Adrenal gland (tissue), 19 donors: ENCODE data around the gene ATXN10. TPM values are rescaled to one million over a fixed set of nuclear protein-coding genes. Genes with fewer than 3 reads are reported as not detected.
"Not testable (repeated sequence)": the region's sequence is repeated elsewhere in the genome, so short reads cannot be mapped to it uniquely, and the experiment has no call there.

Experiments used
- DNase-seq, 7 donors: peaks; one replicate each; pipeline ENCODE4 v3.0.0-alpha.2; 2019 to 2020
- H3K27ac ChIP-seq, 5 donors: fragments of 200-600 bp; sonication (generic) in 4 of 5; 1 replicate in 3 of 5; 2 replicates in 2 of 5; pipeline versions ENCODE4 v1.5.1 to v1.8.0; 2016 to 2020; ENCODE audit warnings: mild to moderate bottlenecking in 1 of 5
- H3K27me3 ChIP-seq: fragments of 200-600 bp; 2 replicates; pipeline ENCODE4 v1.8.0; 2021
- H3K36me3 ChIP-seq, 2 donors: fragments of 200-600 bp; replicated peaks in 1 of 2; 1 replicate in 1 of 2; 2 replicates in 1 of 2; pipeline versions ENCODE4 v1.5.1 to v1.8.0; 2018 to 2022
- H3K4me1 ChIP-seq, 2 donors: fragments of 200-600 bp; replicated peaks in 1 of 2; 1 replicate in 1 of 2; 2 replicates in 1 of 2; pipeline versions ENCODE4 v1.5.1 to v1.8.0; 2018 to 2021
- H3K4me3 ChIP-seq, 4 donors: fragments of 200-600 bp; sonication (generic) in 3 of 4; one replicate each; pipeline ENCODE4 v1.5.1; 2016 to 2018
- H3K9me3 ChIP-seq, 3 donors: fragments of 200-600 bp; sonication (generic) in 1 of 3; replicated peaks in 1 of 3; 1 replicate in 2 of 3; 2 replicates in 1 of 3; pipeline versions ENCODE4 v1.5.1 to v1.8.0; 2016 to 2021
- POLR2A ChIP-seq, 2 donors: fragments of 450-650 bp; IDR thresholded peaks; one replicate each; pipeline ENCODE4 v1.6.1; 2017; ENCODE audit warnings: antibody characterized with exemption in 2 of 2, mild to moderate bottlenecking in 2 of 2, moderate library complexity in 1 of 2
- WGBS, 4 donors: extraction: QIAGEN DNeasy Blood & Tissue Kit in 2 of 4; methylation state at CpG; one replicate each; pipeline versions ENCODE4 v1.1.5 to v1.1.7; 2013 to 2017; 5-methylcytosine and 5-hydroxymethylcytosine counted together
- intact Hi-C, 2 donors: fragments of 100-400 bp; cut with DNase I; formaldehyde crosslinking; loops; one replicate each; pipeline versions ENCODE4 v1.14.1 to v1.15.0; 2022 to 2023
- long read RNA-seq, 10 donors: library from polyadenylated mRNA in 3 of 10; unstranded in 2 of 10; stranded (forward) in 1 of 10; transcript quantifications; one replicate each; pipeline ENCODE4 v2.0.0 and lab custom pipeline, GENCODE V29; 2021 to 2026
- polyA plus RNA-seq, 3 donors: library from polyadenylated mRNA; stranded (reverse); fragments of 200-250 nt in 2 of 3; fragments of 350-450 nt in 1 of 3; fragmentation: Illumina TruSeq in 1 of 3; extraction: RNeasy Lipid Tissue Mini Kit (QIAGEN cat#74804) in 1 of 3; gene quantifications; one replicate each; pipeline ENCODE4 v1.2.3, GENCODE V29; 2013 to 2014
- total RNA-seq, 9 donors: library from RNA; depleted of rRNA in 4 of 9; stranded (reverse); fragments of >200 nt in 4 of 9; fragments of 120-200 nt in 1 of 9; fragmentation: NEBNext Ultra II Directional in 1 of 9; extraction: Animal tissue kit (Norgen Biotek cat#: 25700) in 1 of 9; gene quantifications; one replicate each; pipeline versions ENCODE4 v1.1.0 to v1.2.4, GENCODE V29; 2013 to 2023
- TF ChIP-seq, protein P1 (sequence below), 6 experiments: fragments of 450-650 bp in 4 of 6; fragments of 200-600 bp in 2 of 6; sonication (generic) in 1 of 6; IDR thresholded peaks; 1 replicate in 5 of 6; 2 replicates in 1 of 6; pipeline versions ENCODE4 v1.5.1 to v1.8.0; 2016 to 2021; ENCODE audit warnings: antibody characterized with exemption in 6 of 6, mild to moderate bottlenecking in 2 of 6, moderate library complexity in 1 of 6
- donor health status: healthy with polysubstance abuse.
- donor health status: Bipolar disorder and iron deficiency.
- donor health status: DM: yes; HTN: yes; CAD: no.
- donor health status: DM: no; HTN: no; CAD: no.
- donor health status: DM: no; HTN: no; CAD: no.
- donor health status: DM: yes; HTN: yes; CAD: no.

Gene ATXN10, protein sequence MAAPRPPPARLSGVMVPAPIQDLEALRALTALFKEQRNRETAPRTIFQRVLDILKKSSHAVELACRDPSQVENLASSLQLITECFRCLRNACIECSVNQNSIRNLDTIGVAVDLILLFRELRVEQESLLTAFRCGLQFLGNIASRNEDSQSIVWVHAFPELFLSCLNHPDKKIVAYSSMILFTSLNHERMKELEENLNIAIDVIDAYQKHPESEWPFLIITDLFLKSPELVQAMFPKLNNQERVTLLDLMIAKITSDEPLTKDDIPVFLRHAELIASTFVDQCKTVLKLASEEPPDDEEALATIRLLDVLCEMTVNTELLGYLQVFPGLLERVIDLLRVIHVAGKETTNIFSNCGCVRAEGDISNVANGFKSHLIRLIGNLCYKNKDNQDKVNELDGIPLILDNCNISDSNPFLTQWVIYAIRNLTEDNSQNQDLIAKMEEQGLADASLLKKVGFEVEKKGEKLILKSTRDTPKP
- total RNA-seq (100 to 1,000 TPM in 8 of 9 donors, 10 to 100 TPM in 1; 84.5 to 197 (median 168) TPM), polyA plus RNA-seq (100 to 1,000 TPM in 1 of 3 donors, 10 to 100 TPM in 2; 21.2 to 306 (median 24.2) TPM)
- long read RNA-seq, donor 1, transcript ATXN10-201 (12 exons, 3,329 nt) = major isoform, 59 of 89 reads
- long read RNA-seq, donor 1, partial matches to known transcripts = 30 of 89 reads
- long read RNA-seq, donor 1, other reads (novel, unspliced or antisense) = 0 of 89 reads
- long read RNA-seq, donor 2, transcript ATXN10-201 (12 exons, 3,329 nt) = major isoform, 34 of 46 reads
- long read RNA-seq, donor 2, partial matches to known transcripts = 12 of 46 reads
- long read RNA-seq, donor 2, other reads (novel, unspliced or antisense) = 0 of 46 reads
- long read RNA-seq, donor 3, transcript ATXN10-201 (12 exons, 3,329 nt) = major isoform, 33 of 44 reads
- long read RNA-seq, donor 3, partial matches to known transcripts = 10 of 44 reads
- long read RNA-seq, donor 3, other reads (novel, unspliced or antisense) = 0 of 44 reads
- long read RNA-seq, donor 4, transcript ATXN10-201 (12 exons, 3,329 nt) = major isoform, 94 of 103 reads
- long read RNA-seq, donor 4, partial matches to known transcripts = 7 of 103 reads
- long read RNA-seq, donor 4, other reads (novel, unspliced or antisense) = 2 of 103 reads
- long read RNA-seq, donor 5, transcript ATXN10-201 (12 exons, 3,329 nt) = major isoform, 259 of 282 reads
- long read RNA-seq, donor 5, partial matches to known transcripts = 3 of 282 reads
- long read RNA-seq, donor 5, other reads (novel, unspliced or antisense) = 19 of 282 reads
- long read RNA-seq, donor 6, transcript ATXN10-201 (12 exons, 3,329 nt) = major isoform, 85 of 93 reads
- long read RNA-seq, donor 6, partial matches to known transcripts = 4 of 93 reads
- long read RNA-seq, donor 6, other reads (novel, unspliced or antisense) = 3 of 93 reads
- long read RNA-seq, donor 7, transcript ATXN10-201 (12 exons, 3,329 nt) = major isoform, 24 of 50 reads
- long read RNA-seq, donor 7, partial matches to known transcripts = 26 of 50 reads
- long read RNA-seq, donor 7, other reads (novel, unspliced or antisense) = 0 of 50 reads
- long read RNA-seq, donor 8, transcript ATXN10-201 (12 exons, 3,329 nt) = major isoform, 71 of 96 reads
- long read RNA-seq, donor 8, partial matches to known transcripts = 25 of 96 reads
- long read RNA-seq, donor 8, other reads (novel, unspliced or antisense) = 0 of 96 reads
- long read RNA-seq, donor 9, transcript ATXN10-201 (12 exons, 3,329 nt) = major isoform, 43 of 70 reads
- long read RNA-seq, donor 9, partial matches to known transcripts = 27 of 70 reads
- long read RNA-seq, donor 9, other reads (novel, unspliced or antisense) = 0 of 70 reads
- long read RNA-seq, donor 10, transcript ATXN10-201 (12 exons, 3,329 nt) = major isoform, 24 of 24 reads
- long read RNA-seq, donor 10, partial matches to known transcripts = 0 of 24 reads
- long read RNA-seq, donor 10, other reads (novel, unspliced or antisense) = 0 of 24 reads

DNA sequence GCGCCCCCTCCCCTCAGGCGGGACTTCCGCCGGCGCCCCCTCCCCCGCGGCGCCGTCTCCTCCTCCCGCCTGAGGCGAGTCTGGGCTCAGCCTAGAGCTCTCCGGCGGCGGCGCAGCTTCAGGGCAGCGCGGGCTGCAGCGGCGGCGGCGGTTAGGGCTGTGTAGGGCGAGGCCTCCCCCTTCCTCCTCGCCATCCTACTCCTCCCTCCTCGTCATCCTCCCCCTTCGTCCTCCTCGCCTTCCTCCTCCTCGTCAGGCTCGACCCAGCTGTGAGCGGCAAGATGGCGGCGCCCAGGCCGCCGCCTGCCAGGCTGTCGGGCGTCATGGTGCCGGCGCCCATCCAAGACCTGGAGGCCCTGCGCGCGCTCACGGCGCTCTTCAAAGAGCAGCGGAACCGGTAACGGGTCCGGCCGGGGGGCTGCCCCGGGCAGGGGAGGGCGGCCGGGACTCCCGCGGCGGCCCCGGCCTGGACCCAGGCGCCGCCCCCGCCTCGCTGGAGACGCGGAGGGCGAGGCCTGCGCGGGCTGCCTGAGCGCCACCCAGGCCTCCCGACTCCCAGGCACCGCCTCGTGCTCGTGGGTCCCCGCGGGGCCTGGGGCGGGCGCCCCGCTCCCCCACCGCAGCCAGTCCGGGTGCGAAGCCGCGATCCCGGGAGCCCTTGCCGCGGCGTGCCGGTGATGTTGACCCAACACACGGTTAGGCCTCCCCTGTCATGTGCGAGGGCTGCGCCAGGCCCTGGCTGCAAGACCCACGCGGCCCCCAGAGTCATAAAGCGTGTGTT is at the start of gene ATXN10:
ATXN10 (plus strand) TSS at position 52 of the 781 bp plus-strand sequence; CDS start at position 282, 230 bp downstream.
- Histone ChIP-seq H3K36me3 (no peaks in the 10 kb centered on the region), H3K27ac (peak within 1 kb of the TSS in 4 of 5 donors; percentile 60 to 84 (median 82)), H3K9me3 (no peaks in the 10 kb centered on the region), H3K4me3 (peak within 1 kb of the TSS; percentile 66 to 96 (median 80)), H3K27me3 (no peaks in the 10 kb centered on the region), H3K4me1 (peaks cover 9 to 20% of the 10 kb centered on the region in 2 donors)
- WGBS, 4 donors = 0 to 1% (median 0%) methylated on average over 22 to 89 of the region's 89 CpGs
- TF ChIP-seq, protein P1, sequence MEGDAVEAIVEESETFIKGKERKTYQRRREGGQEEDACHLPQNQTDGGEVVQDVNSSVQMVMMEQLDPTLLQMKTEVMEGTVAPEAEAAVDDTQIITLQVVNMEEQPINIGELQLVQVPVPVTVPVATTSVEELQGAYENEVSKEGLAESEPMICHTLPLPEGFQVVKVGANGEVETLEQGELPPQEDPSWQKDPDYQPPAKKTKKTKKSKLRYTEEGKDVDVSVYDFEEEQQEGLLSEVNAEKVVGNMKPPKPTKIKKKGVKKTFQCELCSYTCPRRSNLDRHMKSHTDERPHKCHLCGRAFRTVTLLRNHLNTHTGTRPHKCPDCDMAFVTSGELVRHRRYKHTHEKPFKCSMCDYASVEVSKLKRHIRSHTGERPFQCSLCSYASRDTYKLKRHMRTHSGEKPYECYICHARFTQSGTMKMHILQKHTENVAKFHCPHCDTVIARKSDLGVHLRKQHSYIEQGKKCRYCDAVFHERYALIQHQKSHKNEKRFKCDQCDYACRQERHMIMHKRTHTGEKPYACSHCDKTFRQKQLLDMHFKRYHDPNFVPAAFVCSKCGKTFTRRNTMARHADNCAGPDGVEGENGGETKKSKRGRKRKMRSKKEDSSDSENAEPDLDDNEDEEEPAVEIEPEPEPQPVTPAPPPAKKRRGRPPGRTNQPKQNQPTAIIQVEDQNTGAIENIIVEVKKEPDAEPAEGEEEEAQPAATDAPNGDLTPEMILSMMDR (IDR thresholded peaks at IDR 0.05) = no peak
- peak; percentile 4 to 38 for TF ChIP-seq POLR2A (IDR thresholded peaks at IDR 0.05)
- DNase-seq = peak; percentile 54 to 74 (median 69)
- intact Hi-C loops = no loop called here

DNA sequence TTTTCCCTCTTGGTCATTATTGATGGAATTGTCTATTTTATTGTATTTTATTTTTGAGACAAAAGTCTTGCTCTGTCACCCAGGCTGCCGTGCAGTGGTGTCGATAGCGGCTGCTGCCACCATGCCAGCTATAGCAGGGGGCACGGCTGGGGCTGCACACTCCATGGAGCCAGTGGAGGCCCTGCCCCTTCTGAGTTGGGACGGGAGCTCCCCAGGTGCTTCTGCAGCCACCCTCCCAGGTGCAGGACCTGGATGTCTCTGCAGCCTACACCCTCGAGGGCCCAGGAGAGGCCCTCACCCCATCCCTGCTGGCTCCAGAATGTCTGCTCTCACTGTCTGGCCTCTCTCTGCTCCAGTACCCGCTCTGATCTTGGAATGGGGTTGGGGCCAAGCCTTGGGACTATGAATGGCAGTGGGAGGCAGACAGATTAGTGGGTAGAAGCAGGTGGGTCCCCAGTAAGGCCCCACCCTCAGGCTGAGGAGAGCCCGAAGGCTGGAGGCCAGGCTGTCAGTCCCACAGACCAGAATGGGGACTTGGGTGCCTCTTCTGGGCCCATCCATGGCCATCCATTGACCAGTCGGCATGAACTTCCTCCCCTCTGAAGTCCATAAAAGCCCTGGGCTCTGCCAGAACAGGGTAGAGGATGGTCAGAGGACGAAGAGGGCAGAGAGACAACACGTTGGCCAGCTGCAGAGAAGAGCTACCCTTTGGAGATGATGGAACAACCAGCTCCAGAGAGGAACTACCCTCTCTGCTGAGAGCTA is 49.6 kb upstream of the ATXN10 start:
- Histone ChIP-seq H3K27me3 (no peaks in the 10 kb centered on the region), H3K9me3 (no peaks in the 10 kb centered on the region), H3K27ac (no peak overlapping the region), H3K4me3 (no peak overlapping the region), H3K4me1 (no peaks in the 10 kb centered on the region), H3K36me3 (no peaks in the 10 kb centered on the region)
- TF ChIP-seq POLR2A (IDR thresholded peaks at IDR 0.05) = no peak
- TF ChIP-seq, protein P1 (IDR thresholded peaks at IDR 0.05) = no peak
- WGBS, 4 donors = 88 to 96% (median 91%) methylated on average over 5 to 11 of the region's 11 CpGs
- no peak for DNase-seq
- intact Hi-C loops = no loop called here

DNA sequence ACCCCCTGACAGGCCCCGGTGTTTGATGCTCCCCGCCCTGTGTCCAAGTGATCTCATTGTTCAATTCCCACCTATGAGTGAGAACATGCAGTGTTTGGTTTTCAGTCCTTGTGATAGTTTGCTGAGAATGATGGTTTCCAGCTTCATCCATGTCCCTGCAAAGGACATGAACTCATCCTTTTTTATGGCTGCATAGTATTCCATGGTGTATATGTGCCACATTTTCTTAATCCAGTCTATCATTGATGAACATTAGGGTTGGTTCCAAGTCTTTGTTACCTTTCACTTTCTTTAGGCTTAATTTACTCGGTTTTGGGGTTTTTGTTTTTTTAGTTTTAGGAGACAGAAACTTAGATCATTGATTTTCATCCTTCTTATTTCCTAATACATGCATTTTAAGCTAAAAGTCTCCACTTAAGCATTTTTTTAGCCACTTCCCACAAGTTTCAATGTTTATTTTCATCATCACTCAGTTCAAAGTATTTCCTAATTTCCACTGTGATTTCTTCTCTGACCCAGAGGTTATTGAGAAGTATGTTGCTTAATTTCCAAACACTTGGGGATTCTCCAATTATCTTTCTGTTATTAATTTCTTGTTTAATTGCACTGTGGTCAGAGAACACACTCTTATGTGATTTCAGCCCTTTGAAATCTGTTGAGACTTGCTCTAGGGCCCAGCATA is 48.0 kb upstream of the ATXN10 start:
- H3K27me3 ChIP-seq, DNase-seq, H3K9me3 ChIP-seq, H3K27ac ChIP-seq, H3K4me1 ChIP-seq, intact Hi-C loops, H3K36me3 ChIP-seq, H3K4me3 ChIP-seq: not testable (repeated sequence)
- WGBS, 4 donors = 76 to 85% (median 78%) methylated on average over 3 of the region's 3 CpGs
